GDM1 (cell line): ENCODE results near the gene MTMR3.
"Not testable (repeated sequence)": the region's sequence is repeated elsewhere in the genome, so short reads cannot be mapped to it uniquely, and the experiment has no call there.

ENCODE experiments used
- DNase-seq: peaks from one replicate; lab custom pipeline; 2025; lab: John Stamatoyannopoulos, UW

The MTMR3 gene

DNA sequence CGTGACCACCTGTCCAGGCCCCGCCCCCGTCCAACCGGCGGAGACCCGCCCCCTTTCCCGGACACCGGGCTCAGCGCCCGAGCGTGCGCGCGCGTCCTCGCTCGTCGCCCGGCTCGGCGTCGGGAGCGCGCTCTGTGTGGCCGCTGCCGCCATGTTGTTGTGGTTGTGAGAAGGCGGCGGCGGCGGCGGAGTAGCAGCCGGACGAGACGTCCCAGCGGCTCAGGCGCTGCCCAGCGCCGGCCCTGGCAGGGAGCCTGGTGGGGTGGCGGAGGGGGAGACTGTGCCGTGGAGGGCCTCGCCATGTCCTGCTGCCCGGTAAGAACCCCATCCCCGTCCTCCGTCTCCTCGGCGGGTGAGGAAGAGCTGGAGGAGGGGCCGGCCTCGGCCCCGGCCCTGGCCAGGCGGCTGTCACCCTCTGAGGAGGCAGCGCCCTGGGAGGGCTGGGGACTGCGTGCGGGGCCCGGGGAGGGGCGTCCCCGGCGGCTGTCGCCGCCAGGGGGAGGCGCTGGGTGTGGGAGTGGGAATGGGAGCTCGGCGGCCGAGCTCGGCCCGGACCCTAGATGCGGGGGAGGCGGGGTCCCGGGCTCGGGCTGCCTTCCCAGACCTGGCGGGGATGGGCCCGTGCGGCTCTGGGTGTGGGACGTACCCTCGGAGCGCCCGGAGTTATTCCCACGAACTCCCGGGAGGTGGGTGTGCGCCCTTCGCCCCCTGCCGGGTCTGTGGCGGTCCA, at the start of gene MTMR3:
TSS of gene MTMR3 (plus strand) at position 130 of the 730 bp plus-strand sequence. CDS start 87,886 bp downstream, outside the sequence.
- DNase-seq: peak; percentile 88

- DNase-seq: no peak
Observed at GRCh38 chr22:29833392-29833965, 49.5 kb upstream of the MTMR3 start.

GRCh38 chr22:29834046-29834445, 48.9 kb upstream of the MTMR3 start:
- DNase-seq: no peak

GRCh38 chr22:29836791-29837370, 46.1 kb upstream of the MTMR3 start:
- DNase-seq: not testable (repeated sequence)

DNA sequence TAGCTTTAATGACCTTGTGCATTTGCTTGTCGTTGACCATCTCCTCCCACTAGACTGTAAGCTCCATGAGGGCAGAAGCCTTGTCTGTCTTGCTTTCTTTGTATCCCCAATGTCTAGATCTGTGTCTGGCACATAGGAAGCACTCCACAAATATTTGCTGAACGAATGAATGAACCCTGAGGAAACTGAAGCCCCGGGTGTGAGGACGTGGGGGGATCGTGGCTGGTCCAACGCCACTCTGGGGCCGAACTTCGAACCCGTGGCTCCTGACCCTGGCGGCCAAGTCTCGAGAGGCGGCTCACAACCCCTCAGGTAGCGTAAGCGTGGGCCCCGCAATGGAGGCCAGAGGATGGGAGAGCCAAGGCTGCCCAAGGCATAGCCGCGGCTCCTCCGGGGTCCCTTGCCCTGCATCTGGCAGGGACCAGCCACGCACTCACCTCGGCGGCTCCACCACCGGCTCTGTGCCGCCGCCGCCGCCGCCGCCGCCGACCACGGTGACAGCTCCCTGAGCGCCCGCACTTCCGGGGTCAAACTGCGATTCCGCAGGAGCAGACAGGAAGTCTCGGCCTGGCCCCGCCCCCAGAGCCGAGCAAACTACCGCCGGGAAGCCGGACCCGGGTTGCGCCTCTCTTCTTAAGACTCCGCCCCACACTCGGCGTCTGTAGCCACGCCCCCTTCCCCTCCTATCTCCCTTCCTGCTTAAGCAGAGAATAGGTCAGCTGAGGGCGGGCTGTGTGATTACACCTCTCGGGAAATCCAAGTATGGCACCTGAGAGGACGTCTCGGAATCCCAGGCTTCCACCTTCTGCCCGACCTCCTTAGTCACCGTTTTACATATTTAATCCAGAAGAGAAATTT, 45.0 kb upstream of the MTMR3 start, which contains the start of gene ASCC2:
TSS of gene ASCC2 (minus strand) at position 534 of the 858 bp plus-strand sequence. CDS start 5,949 bp downstream, outside the sequence.
- DNase-seq: peak; percentile 96

- no peak for DNase-seq
Observed at GRCh38 chr22:29838599-29838956, 44.4 kb upstream of the MTMR3 start.

- no peak for DNase-seq
Observed at GRCh38 chr22:29839039-29839438, 43.9 kb upstream of the MTMR3 start.

GRCh38 chr22:29840498-29840897, 42.5 kb upstream of the MTMR3 start:
- DNase-seq: no peak

DNA sequence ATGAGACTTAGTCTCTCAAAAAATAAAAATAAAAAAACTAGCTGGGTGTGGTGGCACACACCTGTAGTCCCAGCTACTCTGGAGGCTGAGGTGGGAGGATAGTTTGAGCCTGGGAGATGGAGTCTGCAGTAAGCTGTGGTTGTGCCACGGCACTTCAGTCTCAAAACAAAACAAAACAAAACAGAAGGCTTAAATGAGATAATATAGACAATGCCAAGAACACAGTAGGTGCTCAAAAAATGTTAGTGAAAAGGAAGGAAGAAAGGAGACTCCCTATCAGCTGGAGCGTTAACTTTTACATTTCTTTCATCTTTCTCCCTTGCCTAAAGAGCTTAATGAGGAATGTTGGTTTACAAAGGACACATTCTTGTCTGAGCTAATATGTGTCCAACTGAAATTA, 40.8 kb upstream of the MTMR3 start:
- DNase-seq: no peak

DNA sequence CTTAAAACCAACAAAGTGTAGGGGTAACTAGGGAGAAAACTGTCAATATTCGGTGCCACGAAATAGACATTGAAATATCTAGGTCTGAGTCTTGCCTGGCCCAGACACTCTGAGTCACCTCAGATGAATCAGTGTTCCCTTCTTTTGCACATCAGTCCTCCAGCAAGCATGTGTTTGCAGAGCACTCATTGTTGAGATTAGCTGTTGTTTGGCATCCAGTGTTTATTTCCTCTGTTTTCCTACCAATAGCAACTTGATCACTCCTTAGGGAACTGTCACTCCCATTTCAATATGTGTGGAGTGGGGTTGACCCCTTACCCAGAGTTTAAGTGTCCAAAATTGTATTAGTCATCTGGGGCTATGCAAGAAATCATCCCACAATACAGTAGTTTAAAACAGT, 40.2 kb upstream of the MTMR3 start:
- no peak for DNase-seq

DNA sequence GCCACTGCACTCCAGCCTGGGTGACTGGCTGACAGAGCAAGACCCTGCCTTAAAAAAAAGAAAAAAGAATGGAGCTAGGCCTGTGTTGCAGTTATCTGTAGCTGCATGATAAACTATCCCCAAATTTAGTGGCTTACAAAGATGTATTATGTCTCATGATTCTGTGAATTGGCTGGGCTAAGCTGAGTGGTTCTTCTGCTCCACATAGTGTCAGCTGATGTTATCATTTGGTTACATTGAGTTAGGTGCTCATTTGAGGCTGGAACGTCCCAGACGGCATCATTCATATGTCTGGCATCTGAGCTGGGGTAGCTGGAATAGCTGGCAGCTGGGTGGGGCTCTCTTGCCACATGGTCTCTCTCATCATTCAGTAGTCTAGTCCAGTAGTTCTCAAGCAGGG, 36.7 kb upstream of the MTMR3 start:
- no peak for DNase-seq

DNA sequence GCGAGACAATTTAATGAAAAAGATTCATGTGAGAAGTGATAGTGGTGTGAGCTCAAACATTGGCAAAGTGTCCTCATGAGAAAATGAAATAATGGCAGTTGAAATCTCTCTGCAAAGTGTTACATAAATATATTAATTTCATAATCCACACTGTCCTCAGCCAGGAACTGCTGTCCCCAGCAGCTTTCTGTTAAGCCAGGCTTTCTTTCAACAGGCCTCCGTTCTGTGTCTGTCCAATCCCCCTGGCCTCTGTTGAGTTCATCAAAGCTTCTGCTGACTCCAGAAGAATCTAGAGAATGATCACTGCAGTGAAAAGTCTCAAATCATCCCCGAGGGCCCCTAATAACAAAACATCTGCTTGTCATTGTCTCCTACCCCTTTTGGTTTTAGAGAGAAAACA, 34.9 kb upstream of the MTMR3 start:
- DNase-seq: no peak

DNA sequence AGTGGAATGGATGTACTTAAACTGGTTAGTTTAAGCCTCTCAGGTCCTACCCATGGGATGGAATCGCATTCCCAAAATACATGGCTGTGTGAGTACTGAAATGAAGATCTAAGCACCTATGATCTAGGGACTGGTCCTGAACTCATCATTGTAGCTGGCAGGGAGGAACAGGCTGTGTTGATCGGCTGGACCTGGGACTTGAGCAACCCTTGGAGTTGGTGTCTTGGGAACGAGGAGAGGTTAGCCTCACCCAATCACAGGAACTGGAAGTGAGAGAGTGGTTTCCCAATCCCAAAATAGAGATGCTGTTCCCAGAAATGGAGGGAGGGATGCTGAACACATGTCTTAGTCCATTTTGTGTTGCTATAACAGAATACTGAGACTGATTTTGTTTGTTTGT, 28.5 kb upstream of the MTMR3 start:
- no peak for DNase-seq

GRCh38 chr22:29855611-29856181, 27.3 kb upstream of the MTMR3 start:
- no peak for DNase-seq

DNA sequence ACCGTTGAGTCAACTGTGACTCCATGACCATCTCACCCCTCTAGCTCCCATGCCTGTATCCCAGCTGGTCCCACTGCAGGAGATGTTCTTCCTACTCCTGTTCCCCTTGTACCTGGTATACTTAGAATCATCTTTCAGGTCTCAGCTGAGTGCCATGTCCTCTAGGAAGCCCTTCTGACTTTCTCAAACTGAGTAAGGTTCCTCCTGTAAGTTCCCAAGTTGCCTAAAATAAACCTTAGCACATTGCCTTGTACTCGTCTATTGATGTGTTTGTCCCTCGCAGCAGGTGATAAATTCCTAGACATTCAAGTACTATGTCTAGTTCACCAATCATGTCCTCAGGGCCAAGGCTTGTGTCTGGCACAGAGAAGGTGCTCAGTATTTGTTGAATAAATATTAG, 26.5 kb upstream of the MTMR3 start:
- DNase-seq: no peak

DNA sequence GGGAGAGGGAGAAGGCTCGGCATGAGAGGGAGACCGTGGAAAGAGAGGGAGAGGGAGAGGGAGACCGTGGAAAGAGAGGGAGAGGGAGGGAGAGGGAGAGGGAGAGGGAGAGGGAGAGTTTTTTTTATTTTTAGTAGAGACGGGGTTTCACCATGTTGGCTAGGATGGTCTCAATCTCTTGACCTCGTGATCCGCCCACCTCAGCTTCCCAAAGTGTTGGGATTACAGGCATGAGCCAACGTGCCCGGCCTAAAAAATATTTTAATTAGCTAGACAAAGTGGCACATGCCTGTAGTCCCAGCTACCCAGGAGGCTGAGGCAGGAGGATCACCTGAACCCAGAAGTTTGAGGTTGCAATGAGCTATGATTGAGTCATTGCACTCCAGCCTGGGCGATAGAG, 23.9 kb upstream of the MTMR3 start:
- DNase-seq: not testable (repeated sequence)

DNA sequence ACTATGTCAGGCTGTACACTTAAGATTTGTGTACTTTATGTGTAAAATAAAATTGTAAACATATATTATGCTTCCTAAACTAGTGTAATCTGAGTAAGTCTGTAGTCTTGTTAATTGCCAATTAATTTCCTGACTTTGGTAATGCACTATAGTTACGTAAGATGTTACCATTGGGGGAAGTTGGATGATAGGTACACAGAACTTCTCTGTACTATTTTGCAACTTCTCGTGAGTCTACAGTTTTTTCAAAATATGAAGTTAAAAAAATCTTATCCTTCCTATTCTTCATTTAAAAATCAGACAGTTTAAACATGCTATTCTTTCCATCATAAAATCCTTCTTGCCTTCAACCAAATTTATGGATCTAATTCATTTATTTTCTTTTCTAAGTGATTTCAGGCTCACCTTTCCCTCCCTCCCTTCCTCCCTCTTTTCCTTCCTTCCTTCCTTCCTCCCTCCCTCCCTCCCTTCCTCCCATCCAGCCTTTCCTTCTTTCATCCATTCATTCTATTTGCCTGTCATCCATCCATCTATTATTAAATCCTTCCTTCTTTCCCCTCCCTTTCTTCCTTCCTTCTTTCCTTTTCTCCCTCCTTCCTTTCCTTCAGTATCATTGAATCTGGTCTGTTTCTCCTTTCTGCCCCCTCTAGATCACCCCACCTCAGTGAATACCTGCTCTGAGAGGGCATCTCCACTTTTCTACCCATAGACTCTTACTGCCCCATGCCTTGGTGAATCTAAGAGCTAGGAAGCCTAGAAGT, 22.8 kb upstream of the MTMR3 start:
- no peak for DNase-seq

- DNase-seq: no peak
Observed at GRCh38 chr22:29861672-29862297, 21.2 kb upstream of the MTMR3 start.

DNA sequence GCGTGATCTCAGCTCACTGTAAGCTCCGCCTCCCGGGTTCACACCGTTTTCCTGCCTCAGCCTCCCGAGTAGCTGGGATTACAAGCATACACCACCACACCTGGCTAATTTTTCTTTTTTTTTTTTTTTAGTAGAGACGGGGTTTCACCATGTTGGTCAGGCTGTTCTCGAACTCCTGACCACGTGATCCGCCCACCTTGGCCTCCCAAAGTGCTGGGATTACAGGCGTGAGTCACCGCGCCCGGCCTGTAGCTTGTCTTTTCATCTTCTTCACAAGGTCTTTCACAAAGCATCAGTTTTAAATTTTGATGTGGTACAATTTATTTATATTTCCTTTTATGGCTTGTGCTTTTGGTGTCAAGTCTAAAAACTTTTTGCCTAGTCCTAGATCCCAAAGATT, 17.4 kb upstream of the MTMR3 start:
- DNase-seq: not testable (repeated sequence)

- no peak for DNase-seq
Observed at GRCh38 chr22:29867260-29867659, 15.7 kb upstream of the MTMR3 start.

DNA sequence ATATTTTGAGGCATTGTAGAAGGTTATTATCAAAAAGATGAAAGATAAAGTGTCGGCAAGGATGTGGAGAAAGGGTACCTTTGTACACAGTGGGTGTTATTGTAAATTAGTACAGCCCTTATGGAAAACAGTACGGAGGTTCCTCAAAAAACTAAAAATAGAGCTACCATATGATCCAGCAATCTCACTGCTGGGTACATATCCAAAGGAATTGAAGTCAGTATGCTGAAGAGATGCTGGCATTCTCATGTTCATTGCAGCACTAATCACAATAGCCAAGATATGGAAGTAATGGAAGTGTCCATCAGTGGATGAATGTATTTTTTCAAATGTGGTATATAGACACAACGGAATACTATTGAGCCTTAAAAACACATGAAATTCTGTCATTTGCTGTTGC, 15.1 kb upstream of the MTMR3 start:
- no peak for DNase-seq
